PC-3 (cell line): ENCODE results near the gene HECTD2.

Source experiments
- EZH2 ChIP-seq: fragments of 300-600 bp; sonication (generic); IDR thresholded peaks from one replicate; pipeline ENCODE4 v1.6.1; 2017; ENCODE audit warnings: antibody characterized with exemption, mild to moderate bottlenecking, low read length; ENCODE audit not compliant: unreplicated experiment
- EZH2phosphoT487 ChIP-seq: fragments of 300-600 bp; sonication (generic); IDR thresholded peaks from 2 replicates; pipeline ENCODE4 v1.6.1; 2018; ENCODE audit warnings: mild to moderate bottlenecking, antibody characterized with exemption, low read length, borderline replicate concordance
- TF ChIP-seq, protein P1 (sequence below): fragments of 300-600 bp; sonication (generic); conservative IDR thresholded peaks from 2 replicates; pipeline ENCODE4 v1.5.1; 2017; ENCODE audit warnings: antibody characterized with exemption, low read depth, mild to moderate bottlenecking, low read length

DNA sequence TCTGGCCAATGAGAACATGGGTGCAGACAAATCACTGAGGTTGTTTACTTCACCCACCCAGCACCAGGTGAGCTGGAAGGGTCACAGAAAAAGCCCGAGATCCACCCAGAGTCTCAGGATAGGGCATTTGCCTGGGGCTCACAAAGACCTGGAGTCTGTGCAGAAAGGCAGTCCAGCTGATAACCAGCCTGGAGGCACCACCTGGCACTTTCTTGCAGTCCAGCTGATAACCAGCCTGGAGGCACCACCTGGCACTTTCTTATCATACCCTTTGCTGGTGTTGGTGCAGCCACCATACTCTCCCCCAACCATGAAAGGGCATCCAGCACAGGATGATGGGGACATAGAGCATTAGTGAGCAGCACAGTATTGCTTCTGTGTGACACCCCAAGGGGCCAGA lies 118.6 kb downstream of the HECTD2 start:
- TF ChIP-seq EZH2phosphoT487 (no peak), EZH2 (no peak)
- TF ChIP-seq, protein P1, sequence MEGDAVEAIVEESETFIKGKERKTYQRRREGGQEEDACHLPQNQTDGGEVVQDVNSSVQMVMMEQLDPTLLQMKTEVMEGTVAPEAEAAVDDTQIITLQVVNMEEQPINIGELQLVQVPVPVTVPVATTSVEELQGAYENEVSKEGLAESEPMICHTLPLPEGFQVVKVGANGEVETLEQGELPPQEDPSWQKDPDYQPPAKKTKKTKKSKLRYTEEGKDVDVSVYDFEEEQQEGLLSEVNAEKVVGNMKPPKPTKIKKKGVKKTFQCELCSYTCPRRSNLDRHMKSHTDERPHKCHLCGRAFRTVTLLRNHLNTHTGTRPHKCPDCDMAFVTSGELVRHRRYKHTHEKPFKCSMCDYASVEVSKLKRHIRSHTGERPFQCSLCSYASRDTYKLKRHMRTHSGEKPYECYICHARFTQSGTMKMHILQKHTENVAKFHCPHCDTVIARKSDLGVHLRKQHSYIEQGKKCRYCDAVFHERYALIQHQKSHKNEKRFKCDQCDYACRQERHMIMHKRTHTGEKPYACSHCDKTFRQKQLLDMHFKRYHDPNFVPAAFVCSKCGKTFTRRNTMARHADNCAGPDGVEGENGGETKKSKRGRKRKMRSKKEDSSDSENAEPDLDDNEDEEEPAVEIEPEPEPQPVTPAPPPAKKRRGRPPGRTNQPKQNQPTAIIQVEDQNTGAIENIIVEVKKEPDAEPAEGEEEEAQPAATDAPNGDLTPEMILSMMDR: no peak
